Measurements from ENCODE around the gene TPRX2.
"Not testable (repeated sequence)": the region's sequence is repeated elsewhere in the genome, so short reads cannot be mapped to it uniquely, and the experiment has no call there.

The TPRX2 gene

GRCh38 chr19:47890865-47891621 lies 32.0 kb downstream of the TPRX2 start:
- H3K9ac ChIP-seq = no peak overlapping the region
- no peak overlapping the region for H3K4me2 ChIP-seq
- no peak overlapping the region for H3K4me3 ChIP-seq
- H3K9me3 ChIP-seq = peaks cover 28% of the 10 kb centered on the region
- TF ChIP-seq Cebpa-rat (IDR thresholded peaks at IDR 0.05) = no peak
- no peak overlapping the region for H3K27ac ChIP-seq
- H3K27me3 ChIP-seq = no peaks in the 10 kb centered on the region
- no peaks in the 10 kb centered on the region for H3K36me3 ChIP-seq
- H3K4me1 ChIP-seq = no peaks in the 10 kb centered on the region
- no peaks in the 10 kb centered on the region for H4K20me1 ChIP-seq

- Histone ChIP-seq H3K4me2 (no peak overlapping the region), H3K27me3 (no peaks in the 10 kb centered on the region)
These were observed 32.5 kb downstream of the TPRX2 start for GRCh38 chr19:47891622-47891922.

GRCh38 chr19:47891923-47892666 lies 33.1 kb downstream of the TPRX2 start:
- no peaks in the 10 kb centered on the region for H4K20me1 ChIP-seq
- no peak overlapping the region for H3K4me3 ChIP-seq
- H3K9me3 ChIP-seq = peaks cover 31% of the 10 kb centered on the region
- no peaks in the 10 kb centered on the region for H3K27me3 ChIP-seq
- no peak for TF ChIP-seq Cebpa-rat (IDR thresholded peaks at IDR 0.05)
- no peak overlapping the region for H3K9ac ChIP-seq
- H3K27ac ChIP-seq = no peak overlapping the region
- no peak overlapping the region for H3K4me2 ChIP-seq
- no peaks in the 10 kb centered on the region for H3K4me1 ChIP-seq
- no peaks in the 10 kb centered on the region for H3K36me3 ChIP-seq

More at GRCh38 chr19:47891622-47891922, 32.5 kb downstream of the TPRX2 start:
- H3K9me3 ChIP-seq = peaks cover 31% of the 10 kb centered on the region
- H3K4me3 ChIP-seq = no peak overlapping the region
- no peak for TF ChIP-seq Cebpa-rat (IDR thresholded peaks at IDR 0.05)
- H4K20me1 ChIP-seq = no peaks in the 10 kb centered on the region
- H3K36me3 ChIP-seq = no peaks in the 10 kb centered on the region
- no peak overlapping the region for H3K9ac ChIP-seq
- H3K4me1 ChIP-seq = no peaks in the 10 kb centered on the region
- no peak overlapping the region for H3K27ac ChIP-seq

GRCh38 chr19:47895165-47895782 lies 36.2 kb downstream of the TPRX2 start:
- no peak overlapping the region for H3K4me2 ChIP-seq
- H3K27ac ChIP-seq = no peak overlapping the region
- no peak overlapping the region for H3K9ac ChIP-seq
- H3K4me3 ChIP-seq = no peak overlapping the region
- H3K36me3 ChIP-seq = no peaks in the 10 kb centered on the region
- H3K4me1 ChIP-seq = no peaks in the 10 kb centered on the region
- no peak for TF ChIP-seq Cebpa-rat (IDR thresholded peaks at IDR 0.05)
- H3K27me3 ChIP-seq = no peaks in the 10 kb centered on the region
- H4K20me1 ChIP-seq = no peaks in the 10 kb centered on the region
- peaks cover 31% of the 10 kb centered on the region for H3K9me3 ChIP-seq

- no peaks in the 10 kb centered on the region for H3K4me1 ChIP-seq
- no peak overlapping the region for H3K4me2 ChIP-seq
- H3K27ac ChIP-seq = no peak overlapping the region
- no peaks in the 10 kb centered on the region for H3K27me3 ChIP-seq
- H3K4me3 ChIP-seq = no peak overlapping the region
- H3K9ac ChIP-seq = no peak overlapping the region
- H3K9me3 ChIP-seq = peaks cover 31% of the 10 kb centered on the region
- no peaks in the 10 kb centered on the region for H4K20me1 ChIP-seq
- TF ChIP-seq Cebpa-rat (IDR thresholded peaks at IDR 0.05) = no peak
- no peaks in the 10 kb centered on the region for H3K36me3 ChIP-seq
These were observed 37.0 kb downstream of the TPRX2 start for GRCh38 chr19:47896019-47896418.

GRCh38 chr19:47896773-47897172 lies 37.7 kb downstream of the TPRX2 start:
- no peak for TF ChIP-seq Cebpa-rat (IDR thresholded peaks at IDR 0.05)
- H3K27me3 ChIP-seq = no peaks in the 10 kb centered on the region

GRCh38 chr19:47897861-47898260 lies 38.8 kb downstream of the TPRX2 start:
- Histone ChIP-seq H3K27me3 (no peaks in the 10 kb centered on the region), H3K4me3 (no peak overlapping the region), H3K9me3 (peaks cover 17% of the 10 kb centered on the region), H3K27ac (no peak overlapping the region), H3K4me1 (peaks cover 1% of the 10 kb centered on the region; the same call in 1 of the 2 replicates), H3K4me2 (no peak overlapping the region), H4K20me1 (no peaks in the 10 kb centered on the region), H3K36me3 (no peaks in the 10 kb centered on the region), H3K9ac (no peak overlapping the region)
- no peak for TF ChIP-seq Cebpa-rat (IDR thresholded peaks at IDR 0.05)

More at GRCh38 chr19:47896773-47897172, 37.7 kb downstream of the TPRX2 start:
- Histone ChIP-seq H3K4me1 (no peaks in the 10 kb centered on the region), H3K9ac (no peak overlapping the region), H3K4me2 (no peak overlapping the region), H3K4me3 (no peak overlapping the region), H3K36me3 (no peaks in the 10 kb centered on the region), H4K20me1 (no peaks in the 10 kb centered on the region), H3K9me3 (peaks cover 28% of the 10 kb centered on the region), H3K27ac (no peak overlapping the region)

GRCh38 chr19:47899335-47899734 lies 40.3 kb downstream of the TPRX2 start:
- H4K20me1 ChIP-seq = no peaks in the 10 kb centered on the region
- peaks cover 6% of the 10 kb centered on the region; the same call in 1 of the 2 replicates for H3K4me1 ChIP-seq
- no peak overlapping the region for H3K4me3 ChIP-seq
- H3K27me3 ChIP-seq = no peaks in the 10 kb centered on the region
- H3K9ac ChIP-seq = no peak overlapping the region
- peaks cover 7% of the 10 kb centered on the region; the same call in 1 of the 2 replicates for H3K9me3 ChIP-seq
- H3K4me2 ChIP-seq = no peak overlapping the region
- TF ChIP-seq Cebpa-rat (IDR thresholded peaks at IDR 0.05) = no peak
- no peaks in the 10 kb centered on the region for H3K36me3 ChIP-seq
- H3K27ac ChIP-seq = no peak overlapping the region

GRCh38 chr19:47901370-47901769 lies 42.3 kb downstream of the TPRX2 start:
- Histone ChIP-seq H3K27me3 (no peaks in the 10 kb centered on the region), H3K4me1 (peaks cover 6% of the 10 kb centered on the region; the same call in 1 of the 2 replicates), H4K20me1 (no peaks in the 10 kb centered on the region), H3K27ac (no peak overlapping the region), H3K36me3 (no peaks in the 10 kb centered on the region), H3K9me3 (peaks cover under 1% of the 10 kb centered on the region; the same call in 1 of the 2 replicates), H3K4me2 (no peak overlapping the region), H3K4me3 (no peak overlapping the region), H3K9ac (no peak overlapping the region)
- no peak for TF ChIP-seq Cebpa-rat (IDR thresholded peaks at IDR 0.05)

- H3K4me2 ChIP-seq, H3K4me1 ChIP-seq, H3K36me3 ChIP-seq, H3K9ac ChIP-seq, H4K20me1 ChIP-seq, H3K4me3 ChIP-seq, H3K27me3 ChIP-seq, H3K9me3 ChIP-seq, H3K27ac ChIP-seq: not testable (repeated sequence)
These were observed 50.3 kb downstream of the TPRX2 start for GRCh38 chr19:47909350-47909749.

GRCh38 chr19:47910191-47910590 lies 51.2 kb downstream of the TPRX2 start:
- H3K27me3 ChIP-seq, H3K4me3 ChIP-seq, H3K4me2 ChIP-seq, H3K36me3 ChIP-seq, H4K20me1 ChIP-seq, H3K9ac ChIP-seq, H3K9me3 ChIP-seq, H3K27ac ChIP-seq, H3K4me1 ChIP-seq: not testable (repeated sequence)

Data from BLaER1 (cell line).